ENCODE results near the gene AUTS2.

DNA sequence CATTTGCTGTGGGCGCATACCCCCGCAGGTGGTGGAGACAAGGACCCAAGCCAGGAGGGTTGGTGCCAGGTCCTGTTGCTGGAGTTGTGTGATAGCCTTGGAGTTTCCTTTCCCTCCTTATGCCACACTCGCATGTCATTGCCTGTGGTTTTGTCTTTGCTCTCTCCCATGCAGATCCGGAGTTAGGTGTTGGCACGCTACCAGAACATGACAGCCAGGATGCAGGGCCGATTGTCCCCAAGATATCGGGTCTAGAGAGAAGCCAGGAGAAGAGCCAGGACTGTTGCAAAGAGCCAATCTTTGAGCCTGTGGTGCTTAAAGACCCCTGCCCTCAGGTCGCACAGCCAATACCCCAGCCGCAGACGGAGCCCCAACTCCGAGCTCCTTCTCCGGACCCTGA is 1164.4 kb downstream of the AUTS2 start:
- TF ChIP-seq, protein P1, sequence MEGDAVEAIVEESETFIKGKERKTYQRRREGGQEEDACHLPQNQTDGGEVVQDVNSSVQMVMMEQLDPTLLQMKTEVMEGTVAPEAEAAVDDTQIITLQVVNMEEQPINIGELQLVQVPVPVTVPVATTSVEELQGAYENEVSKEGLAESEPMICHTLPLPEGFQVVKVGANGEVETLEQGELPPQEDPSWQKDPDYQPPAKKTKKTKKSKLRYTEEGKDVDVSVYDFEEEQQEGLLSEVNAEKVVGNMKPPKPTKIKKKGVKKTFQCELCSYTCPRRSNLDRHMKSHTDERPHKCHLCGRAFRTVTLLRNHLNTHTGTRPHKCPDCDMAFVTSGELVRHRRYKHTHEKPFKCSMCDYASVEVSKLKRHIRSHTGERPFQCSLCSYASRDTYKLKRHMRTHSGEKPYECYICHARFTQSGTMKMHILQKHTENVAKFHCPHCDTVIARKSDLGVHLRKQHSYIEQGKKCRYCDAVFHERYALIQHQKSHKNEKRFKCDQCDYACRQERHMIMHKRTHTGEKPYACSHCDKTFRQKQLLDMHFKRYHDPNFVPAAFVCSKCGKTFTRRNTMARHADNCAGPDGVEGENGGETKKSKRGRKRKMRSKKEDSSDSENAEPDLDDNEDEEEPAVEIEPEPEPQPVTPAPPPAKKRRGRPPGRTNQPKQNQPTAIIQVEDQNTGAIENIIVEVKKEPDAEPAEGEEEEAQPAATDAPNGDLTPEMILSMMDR (IDR thresholded peaks at IDR 0.05): no peak
- no peak for TF ChIP-seq POLR2AphosphoS5 (IDR thresholded peaks at IDR 0.05)

Measured in breast epithelium (tissue), 3 donors.